ENCODE measurements around the gene RCAN1.
A peak's percentile ranks its signal among the peaks of the same experiment; 100 is the strongest.

The RCAN1 gene

GRCh38 chr21:34533938-34534337 is 81.0 kb downstream of the RCAN1 start:
- no peak for DNase-seq (ENCODE audit: low read depth)

GRCh38 chr21:34531399-34531798 is 83.5 kb downstream of the RCAN1 start:
- H3K4me3 ChIP-seq (ENCODE audit: low read length): no peak overlapping the region
- no peak for DNase-seq (ENCODE audit: low read depth)
- TF ChIP-seq, protein P1, sequence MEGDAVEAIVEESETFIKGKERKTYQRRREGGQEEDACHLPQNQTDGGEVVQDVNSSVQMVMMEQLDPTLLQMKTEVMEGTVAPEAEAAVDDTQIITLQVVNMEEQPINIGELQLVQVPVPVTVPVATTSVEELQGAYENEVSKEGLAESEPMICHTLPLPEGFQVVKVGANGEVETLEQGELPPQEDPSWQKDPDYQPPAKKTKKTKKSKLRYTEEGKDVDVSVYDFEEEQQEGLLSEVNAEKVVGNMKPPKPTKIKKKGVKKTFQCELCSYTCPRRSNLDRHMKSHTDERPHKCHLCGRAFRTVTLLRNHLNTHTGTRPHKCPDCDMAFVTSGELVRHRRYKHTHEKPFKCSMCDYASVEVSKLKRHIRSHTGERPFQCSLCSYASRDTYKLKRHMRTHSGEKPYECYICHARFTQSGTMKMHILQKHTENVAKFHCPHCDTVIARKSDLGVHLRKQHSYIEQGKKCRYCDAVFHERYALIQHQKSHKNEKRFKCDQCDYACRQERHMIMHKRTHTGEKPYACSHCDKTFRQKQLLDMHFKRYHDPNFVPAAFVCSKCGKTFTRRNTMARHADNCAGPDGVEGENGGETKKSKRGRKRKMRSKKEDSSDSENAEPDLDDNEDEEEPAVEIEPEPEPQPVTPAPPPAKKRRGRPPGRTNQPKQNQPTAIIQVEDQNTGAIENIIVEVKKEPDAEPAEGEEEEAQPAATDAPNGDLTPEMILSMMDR (conservative IDR thresholded peaks at IDR 0.05; ENCODE audit: low read length): no peak

More at GRCh38 chr21:34533938-34534337, 81.0 kb downstream of the RCAN1 start:
- TF ChIP-seq, protein P1 (conservative IDR thresholded peaks at IDR 0.05; ENCODE audit: low read length): no peak
- H3K4me3 ChIP-seq (ENCODE audit: low read length): no peak overlapping the region

DNA sequence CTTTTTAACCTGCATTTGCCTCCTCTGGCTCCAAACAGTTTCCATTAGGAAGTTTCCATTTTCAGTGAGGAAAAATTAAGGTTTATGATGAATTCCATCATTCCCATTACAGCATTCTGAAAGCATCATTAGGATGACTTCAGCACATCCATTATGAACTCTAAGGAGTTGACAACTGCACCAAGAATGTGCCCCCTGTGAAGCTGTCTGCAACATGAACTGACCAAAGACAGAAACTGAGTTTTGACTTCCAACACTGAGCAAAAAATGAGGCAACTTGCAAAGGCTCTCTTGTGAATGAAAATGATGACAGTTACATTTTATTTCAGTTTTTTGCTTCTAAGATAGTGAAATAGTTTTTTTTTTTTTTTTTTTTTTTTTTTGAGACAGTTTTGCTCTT is 84.7 kb downstream of the RCAN1 start:
- TF ChIP-seq, protein P1 (conservative IDR thresholded peaks at IDR 0.05; ENCODE audit: low read length): no peak
- DNase-seq (ENCODE audit: low read depth): peak; percentile 86
- H3K4me3 ChIP-seq (ENCODE audit: low read length): no peak overlapping the region

GRCh38 chr21:34528131-34528561 is 86.8 kb downstream of the RCAN1 start:
- H3K4me3 ChIP-seq (ENCODE audit: low read length): no peak overlapping the region
- peak; percentile 76 for DNase-seq (ENCODE audit: low read depth)
- TF ChIP-seq, protein P1 (conservative IDR thresholded peaks at IDR 0.05; ENCODE audit: low read length): no peak

- peak overlapping the region; percentile 56 for H3K4me3 ChIP-seq (ENCODE audit: low read length)
- TF ChIP-seq, protein P1 (conservative IDR thresholded peaks at IDR 0.05; ENCODE audit: low read length): no peak
- peak; percentile 100 for DNase-seq (ENCODE audit: low read depth)
Measured at GRCh38 chr21:34526618-34527290, 88.2 kb downstream of the RCAN1 start.

DNA sequence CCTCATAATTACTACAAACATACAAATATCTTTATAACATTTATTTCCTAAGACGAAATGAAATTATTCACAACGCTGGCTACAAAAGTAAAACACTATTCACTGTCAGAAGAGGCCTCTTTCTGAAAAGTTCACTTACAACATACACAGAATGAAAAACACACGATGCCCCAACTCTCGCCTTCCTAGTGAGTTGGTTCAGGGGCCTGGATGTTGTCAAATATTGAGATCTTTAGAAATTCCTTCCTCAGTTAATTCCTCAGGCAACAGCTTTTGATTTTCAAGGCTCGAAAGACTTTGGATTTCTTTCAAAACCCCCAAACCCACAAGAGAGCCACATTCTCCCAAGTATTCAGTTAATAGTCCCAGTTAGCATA is 88.7 kb downstream of the RCAN1 start:
- peak overlapping the region; percentile 56 for H3K4me3 ChIP-seq (ENCODE audit: low read length)
- TF ChIP-seq, protein P1 (conservative IDR thresholded peaks at IDR 0.05; ENCODE audit: low read length): no peak
- DNase-seq (ENCODE audit: low read depth): no peak

Data from AG10803 (cell line).